Transverse colon (tissue), 4 donors: ENCODE measurements around the gene PCBD1. TPM values are rescaled to one million over a fixed set of nuclear protein-coding genes. Genes with fewer than 3 reads are reported as not detected.

Experiments used
- DNase-seq: peaks from one replicate; pipeline ENCODE4 v3.0.0-alpha.2; 2019
- H3K27ac ChIP-seq, 4 donors: fragments of 200-600 bp; sonication (generic); 2 replicates each; pipeline ENCODE4 v1.5.1; 2016 to 2018; ENCODE audit warnings: inconsistent platforms in 4 of 4
- H3K27me3 ChIP-seq: fragments of 200-600 bp; sonication (generic); 2 replicates; pipeline ENCODE4 v1.5.1; 2017; ENCODE audit warnings: inconsistent platforms
- H3K36me3 ChIP-seq, 4 donors: fragments of 200-600 bp; sonication (generic); 2 replicates each; pipeline ENCODE4 v1.5.1; 2017 to 2019; ENCODE audit warnings: inconsistent platforms in 4 of 4
- H3K4me1 ChIP-seq, 4 donors: fragments of 200-600 bp; sonication (generic); 2 replicates each; pipeline ENCODE4 v1.5.1; 2017 to 2020; ENCODE audit warnings: inconsistent platforms in 4 of 4
- H3K4me3 ChIP-seq, 4 donors: fragments of 200-600 bp; sonication (generic); 1 replicate in 1 of 4; 2 replicates in 3 of 4; pipeline versions ENCODE4 v1.5.1 to v1.6.1; 2017 to 2019; ENCODE audit warnings: inconsistent platforms in 4 of 4
- H3K9me3 ChIP-seq, 2 donors: fragments of 200-600 bp; sonication (generic); 2 replicates each; pipeline ENCODE4 v1.5.1; 2017 to 2019; ENCODE audit warnings: inconsistent platforms in 2 of 2
- EP300 ChIP-seq: sonication (generic); formaldehyde crosslinking; IDR thresholded peaks from one replicate; pipeline ENCODE4 v1.6.1; 2017; ENCODE audit warnings: antibody characterized with exemption, low read depth
- POLR2A ChIP-seq: fragments of 450-650 bp; IDR thresholded peaks from one replicate; pipeline ENCODE4 v1.6.1; 2016; ENCODE audit warnings: antibody characterized with exemption, mild to moderate bottlenecking, moderate library complexity
- POLR2AphosphoS5 ChIP-seq, 3 donors: sonication (generic); formaldehyde crosslinking; IDR thresholded peaks; one replicate each; pipeline ENCODE4 v1.6.1; 2016; ENCODE audit warnings: antibody characterized with exemption in 3 of 3
- WGBS, 2 donors: methylation state at CpG; one replicate each; pipeline ENCODE4 v1.1.5; 2018; ENCODE audit warnings: low coverage in 1 of 2; 5-methylcytosine and 5-hydroxymethylcytosine counted together
- in situ Hi-C, 4 donors: fragments of 200-750 bp; cut with MboI; loops; one replicate each; pipeline versions ENCODE4 v1.15.0 to v1.15.1; 2017; ENCODE audit warnings: low sequenced_read_pairs in 3 of 4, low pct_ligation_motif_present in 1 of 4, low pct_unique_long_range_greater_than_20kb in 1 of 4
- intact Hi-C: fragments of 100-400 bp; cut with DNase I; formaldehyde crosslinking; loops from one replicate; pipeline ENCODE4 v1.15.1; 2023; ENCODE audit warnings: low total_unique reads
- total RNA-seq, 4 donors: library from RNA; depleted of rRNA; stranded (reverse); fragments of >200 nt; gene quantifications; one replicate each; pipeline ENCODE4 v1.1.0, GENCODE V29; 2016
- TF ChIP-seq, protein P1 (sequence below), 5 experiments: fragments of 200-600 bp in 3 of 5; fragments of 450-650 bp in 2 of 5; sonication (generic) in 3 of 5; IDR thresholded peaks; 1 replicate in 2 of 5; 2 replicates in 3 of 5; pipeline ENCODE4 v1.5.1; 2016 to 2017; ENCODE audit warnings: antibody characterized with exemption in 5 of 5, inconsistent platforms in 3 of 5, mild to moderate bottlenecking in 2 of 5, moderate library complexity in 1 of 5

Gene PCBD1
- total RNA-seq, 4 donors from 2014 or later = 21.7 to 69.6 (median 44.8) TPM

- Histone ChIP-seq H3K27me3 (peaks cover 16% of the 10 kb centered on the region), H3K36me3 (no peaks in the 10 kb centered on the region), H3K9me3 (no peaks in the 10 kb centered on the region), H3K27ac (no peak overlapping the region), H3K4me1 (peaks cover 0 to 2% (median 0%) of the 10 kb centered on the region in 4 donors), H3K4me3 (no peak overlapping the region)
- 68 to 92% methylated on average over 4 to 17 of the region's 17 CpGs for WGBS, 2 donors
- DNase-seq = no peak
- TF ChIP-seq POLR2A = no peak
- peak in 2 of 3 donors; percentile 34 to 47 for TF ChIP-seq POLR2AphosphoS5 (IDR thresholded peaks at IDR 0.05)
- in situ Hi-C loops (loop anchor here in 2 of 4 donors (10.0 to 25.0 kb wide), 3 partner anchors 257 to 354 kb away; no protein-coding TSS in a partner anchor), intact Hi-C loops (no loop called here)
Observed at GRCh38 chr10:70930263-70931000, 42.1 kb upstream of the PCBD1 start.

DNA sequence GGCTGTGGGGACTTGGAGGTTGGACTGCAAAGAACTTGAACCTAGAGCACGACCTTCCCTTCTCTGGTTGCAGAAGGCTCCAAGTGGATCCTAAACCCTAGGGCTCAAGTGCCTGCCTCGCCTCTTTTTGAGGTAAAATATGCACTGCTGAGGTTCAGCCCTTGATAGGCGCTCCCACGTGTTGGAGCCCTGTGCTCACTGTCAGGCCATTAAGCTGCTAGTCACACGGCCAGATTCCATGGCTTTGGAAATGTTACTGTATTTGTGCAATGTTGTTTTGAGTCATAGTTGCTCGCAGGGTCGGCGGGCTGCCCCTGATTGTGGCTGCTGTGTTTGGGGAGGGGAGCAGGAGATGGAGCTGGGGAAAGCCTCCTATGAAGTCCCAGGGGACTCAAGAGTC lies 39.8 kb upstream of the PCBD1 start:
- Histone ChIP-seq H3K36me3 (no peaks in the 10 kb centered on the region), H3K27me3 (peaks cover 20% of the 10 kb centered on the region), H3K4me3 (no peak overlapping the region), H3K27ac (no peak overlapping the region), H3K4me1 (peaks cover 0 to 3% (median 0%) of the 10 kb centered on the region in 4 donors), H3K9me3 (no peaks in the 10 kb centered on the region)
- TF ChIP-seq POLR2A = no peak
- no peak for DNase-seq
- 65% methylated on average over 8 of the region's 8 CpGs; no CpG with 5 or more reads in 1 of the 2 donors for WGBS, 2 donors
- intact Hi-C loops (loop anchor here (5.0 kb wide), 2 partner anchors 284 to 359 kb away; partner anchors contain the start of gene UNC5B), in situ Hi-C loops (loop anchor here (10.0 to 25.0 kb wide), 3 partner anchors 259 to 357 kb away; no protein-coding TSS in a partner anchor)

DNA sequence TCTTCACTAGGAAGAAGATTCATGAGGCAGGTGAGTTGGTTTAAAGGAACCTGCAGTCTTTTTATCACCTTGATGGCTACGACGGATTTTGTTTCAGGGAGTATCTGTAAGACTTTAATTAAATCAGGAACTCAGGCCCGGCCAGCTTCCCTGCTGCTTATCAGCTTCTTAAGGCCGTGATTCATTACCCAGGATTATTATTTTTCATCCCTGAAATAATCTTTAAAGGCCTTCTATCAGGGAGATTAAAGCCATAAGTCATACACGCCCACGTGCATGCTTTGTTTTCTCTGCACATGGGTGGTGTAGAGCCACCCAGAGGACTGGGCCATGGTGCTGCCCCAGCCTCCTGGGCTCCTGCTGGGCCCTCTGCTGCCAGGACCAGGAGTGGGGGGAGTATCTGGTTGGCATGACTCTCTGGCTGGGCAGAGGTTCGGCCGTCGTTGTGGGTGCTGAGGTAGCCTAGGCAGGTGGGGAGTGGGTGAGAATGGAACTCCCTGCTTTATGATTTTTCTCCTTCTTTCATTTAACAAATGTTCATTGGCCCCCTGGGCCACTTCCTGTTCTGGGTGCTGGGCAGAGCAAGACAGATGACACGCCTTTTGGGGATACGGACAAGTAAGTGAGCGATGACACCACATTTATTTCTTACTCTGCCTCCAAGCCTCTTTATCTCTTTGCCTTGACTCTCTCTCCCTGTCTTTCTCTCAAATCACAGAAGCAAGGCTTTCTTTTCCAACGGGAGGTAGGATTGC lies 39.0 kb upstream of the PCBD1 start:
- peaks cover 0 to 3% (median 0%) of the 10 kb centered on the region in 4 donors for H3K4me1 ChIP-seq
- no peak overlapping the region for H3K4me3 ChIP-seq
- no peaks in the 10 kb centered on the region for H3K36me3 ChIP-seq
- DNase-seq = no peak
- H3K27me3 ChIP-seq = peaks cover 13% of the 10 kb centered on the region
- H3K27ac ChIP-seq = no peak overlapping the region
- in situ Hi-C loops (loop anchor here (10.0 to 25.0 kb wide), 3 partner anchors 260 to 357 kb away; no protein-coding TSS in a partner anchor), intact Hi-C loops (loop anchor here (5.0 kb wide), 2 partner anchors 285 to 360 kb away; partner anchors contain the start of gene UNC5B)
- WGBS, 2 donors = 70 to 75% methylated on average over 9 to 13 of the region's 13 CpGs
- no peaks in the 10 kb centered on the region for H3K9me3 ChIP-seq
- TF ChIP-seq EP300 (no peak), POLR2A (no peak), POLR2AphosphoS5 (IDR thresholded peaks at IDR 0.05) (no peak)
- TF ChIP-seq, protein P1, sequence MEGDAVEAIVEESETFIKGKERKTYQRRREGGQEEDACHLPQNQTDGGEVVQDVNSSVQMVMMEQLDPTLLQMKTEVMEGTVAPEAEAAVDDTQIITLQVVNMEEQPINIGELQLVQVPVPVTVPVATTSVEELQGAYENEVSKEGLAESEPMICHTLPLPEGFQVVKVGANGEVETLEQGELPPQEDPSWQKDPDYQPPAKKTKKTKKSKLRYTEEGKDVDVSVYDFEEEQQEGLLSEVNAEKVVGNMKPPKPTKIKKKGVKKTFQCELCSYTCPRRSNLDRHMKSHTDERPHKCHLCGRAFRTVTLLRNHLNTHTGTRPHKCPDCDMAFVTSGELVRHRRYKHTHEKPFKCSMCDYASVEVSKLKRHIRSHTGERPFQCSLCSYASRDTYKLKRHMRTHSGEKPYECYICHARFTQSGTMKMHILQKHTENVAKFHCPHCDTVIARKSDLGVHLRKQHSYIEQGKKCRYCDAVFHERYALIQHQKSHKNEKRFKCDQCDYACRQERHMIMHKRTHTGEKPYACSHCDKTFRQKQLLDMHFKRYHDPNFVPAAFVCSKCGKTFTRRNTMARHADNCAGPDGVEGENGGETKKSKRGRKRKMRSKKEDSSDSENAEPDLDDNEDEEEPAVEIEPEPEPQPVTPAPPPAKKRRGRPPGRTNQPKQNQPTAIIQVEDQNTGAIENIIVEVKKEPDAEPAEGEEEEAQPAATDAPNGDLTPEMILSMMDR (IDR thresholded peaks at IDR 0.05) = no peak

DNA sequence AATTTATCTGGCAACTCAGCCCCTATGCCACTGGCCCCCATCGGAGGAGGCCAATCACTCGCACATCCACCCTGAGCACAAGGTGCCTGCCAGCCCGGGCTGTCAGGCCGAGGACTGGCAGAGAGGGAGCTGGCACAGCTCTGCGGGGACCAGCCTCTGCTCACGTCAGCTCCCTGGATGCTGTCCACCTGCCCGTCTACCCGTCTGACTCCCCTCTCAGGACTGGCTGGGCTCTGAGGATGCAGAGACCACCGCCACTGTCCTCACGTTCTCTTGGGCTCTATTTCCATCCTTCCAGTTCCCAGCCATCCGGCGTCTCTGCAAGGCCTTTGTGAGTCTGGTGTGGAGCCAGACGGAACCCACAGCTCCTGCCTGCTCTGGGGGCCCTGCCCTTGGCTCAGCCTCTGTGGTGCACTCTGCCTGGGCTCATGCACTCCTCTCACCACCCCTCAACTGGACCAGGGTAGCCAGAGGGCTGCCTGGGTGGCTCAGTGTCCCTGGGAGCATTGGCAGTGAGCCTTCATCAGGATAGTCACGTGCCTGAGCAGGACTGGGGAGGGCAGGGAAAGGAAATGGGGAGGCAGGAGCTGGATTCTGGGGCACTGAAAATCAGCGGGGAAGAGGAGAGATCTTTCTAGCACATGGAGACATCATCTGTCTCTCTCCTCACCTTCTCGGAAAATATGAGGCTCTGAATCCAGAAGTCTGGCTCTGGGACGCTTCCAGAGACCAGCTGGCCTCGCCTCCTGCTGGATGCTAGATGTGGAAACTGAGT lies 38.0 kb upstream of the PCBD1 start:
- in situ Hi-C loops = loop anchor here (10.0 to 25.0 kb wide), 3 partner anchors 261 to 358 kb away; no protein-coding TSS in a partner anchor
- intact Hi-C loops = loop anchor here (5.0 kb wide), 2 partner anchors 286 to 361 kb away; partner anchors contain the start of gene UNC5B

More for the DNA sequence above, 38.0 kb upstream of the PCBD1 start:
- Histone ChIP-seq H3K27me3 (peaks cover 15% of the 10 kb centered on the region), H3K36me3 (no peaks in the 10 kb centered on the region), H3K4me3 (no peak overlapping the region), H3K27ac (no peak overlapping the region), H3K4me1 (peaks cover 0 to 3% (median 0%) of the 10 kb centered on the region in 4 donors), H3K9me3 (no peaks in the 10 kb centered on the region)
- WGBS, 2 donors = 83 to 96% methylated on average over 4 to 17 of the region's 18 CpGs
- DNase-seq = no peak
- TF ChIP-seq POLR2AphosphoS5 (IDR thresholded peaks at IDR 0.05) (no peak), POLR2A (no peak)
- TF ChIP-seq, protein P1 (IDR thresholded peaks at IDR 0.05) = no peak
